ENCODE data around the gene BCOR. TPM values are rescaled to one million over a fixed set of nuclear protein-coding genes. Genes with fewer than 3 reads are reported as not detected.

Gene BCOR
- total RNA-seq, 4 donors from 2014 or later, result 23.8 to 37.5 (median 31.1) TPM

GRCh38 chrX:40005292-40006011 is 92.3 kb downstream of the BCOR start:
- TF ChIP-seq POLR2A (IDR thresholded peaks at IDR 0.05), result no peak
- TF ChIP-seq CTCF (IDR thresholded peaks at IDR 0.05), result no peak
- 11 to 20% methylated on average over 23 to 65 of the region's 73 CpGs for WGBS, 2 donors
- DNase-seq (ENCODE audit: low spot score in 2 of 2), result no peak
- intact Hi-C loops (cut with DNase I; ENCODE audit: low total_unique reads), result loop anchor here (10.0 kb wide), 1 partner anchor 99 kb away; no protein-coding TSS in a partner anchor
- H3K4me3 ChIP-seq (ENCODE audit: low read depth, poor library complexity, severe bottlenecking), result no peak overlapping the region

GRCh38 chrX:40004921-40005291 is 92.9 kb downstream of the BCOR start:
- WGBS, 2 donors, result 42 to 68% methylated on average over 15 to 16 of the region's 16 CpGs
- no peak for DNase-seq (ENCODE audit: low spot score in 2 of 2)
- intact Hi-C loops (cut with DNase I; ENCODE audit: low total_unique reads), result loop anchor here (10.0 kb wide), 1 partner anchor 100 kb away; no protein-coding TSS in a partner anchor
- no peak overlapping the region for H3K4me3 ChIP-seq (ENCODE audit: low read depth, poor library complexity, severe bottlenecking)
- no peak for TF ChIP-seq CTCF (IDR thresholded peaks at IDR 0.05)

- TF ChIP-seq POLR2A (IDR thresholded peaks at IDR 0.05) (no peak), CTCF (IDR thresholded peaks at IDR 0.05) (no peak)
- WGBS, 2 donors, result 58 to 65% methylated on average over 3 to 4 of the region's 4 CpGs
Measured at GRCh38 chrX:40004246-40004535, 93.6 kb downstream of the BCOR start.

GRCh38 chrX:40003428-40004245 is 94.1 kb downstream of the BCOR start:
- H3K4me3 ChIP-seq (ENCODE audit: low read depth, poor library complexity, severe bottlenecking), result no peak overlapping the region
- TF ChIP-seq POLR2A (IDR thresholded peaks at IDR 0.05) (no peak), CTCF (IDR thresholded peaks at IDR 0.05) (no peak)
- WGBS, 2 donors, result 45 to 71% methylated on average over 8 of the region's 8 CpGs
- no peak for DNase-seq (ENCODE audit: low spot score in 2 of 2)
- intact Hi-C loops (cut with DNase I; ENCODE audit: low total_unique reads), result loop anchor here (10.0 kb wide), 1 partner anchor 101 kb away; no protein-coding TSS in a partner anchor

More at GRCh38 chrX:40004246-40004535, 93.6 kb downstream of the BCOR start:
- no peak overlapping the region for H3K4me3 ChIP-seq (ENCODE audit: low read depth, poor library complexity, severe bottlenecking)
- DNase-seq (ENCODE audit: low spot score in 2 of 2), result no peak
- intact Hi-C loops (cut with DNase I; ENCODE audit: low total_unique reads), result loop anchor here (10.0 kb wide), 1 partner anchor 101 kb away; no protein-coding TSS in a partner anchor

GRCh38 chrX:40003071-40003427 is 94.7 kb downstream of the BCOR start:
- TF ChIP-seq CTCF (IDR thresholded peaks at IDR 0.05) (no peak), POLR2A (IDR thresholded peaks at IDR 0.05) (no peak)
- WGBS, 2 donors, result 85 to 91% methylated on average over 3 to 4 of the region's 4 CpGs
- intact Hi-C loops (cut with DNase I; ENCODE audit: low total_unique reads), result loop anchor here (10.0 kb wide), 1 partner anchor 102 kb away; no protein-coding TSS in a partner anchor
- no peak overlapping the region for H3K4me3 ChIP-seq (ENCODE audit: low read depth, poor library complexity, severe bottlenecking)
- DNase-seq (ENCODE audit: low spot score in 2 of 2), result no peak
